BE2C (cell line): ENCODE results near the gene SLC17A8.
A peak's percentile ranks its signal among the peaks of the same experiment; 100 is the strongest.

Source experiments
- DNase-seq: peaks from one replicate; pipeline ENCODE4 v3.0.0-alpha.2; 2020
- H3K27me3 ChIP-seq: fragments of 250-450 bp; sonication (Bioruptor Pico); 2 replicates; pipeline ENCODE4 v1.5.1; 2020; ENCODE audit warnings: mild to moderate bottlenecking
- H3K36me3 ChIP-seq: fragments of 250-450 bp; sonication (Bioruptor Pico); 2 replicates; pipeline ENCODE4 v1.5.1; 2020; ENCODE audit warnings: mild to moderate bottlenecking
- H3K4me1 ChIP-seq: fragments of 250-450 bp; sonication (Bioruptor Pico); 2 replicates; pipeline ENCODE4 v1.5.1; 2020
- H3K4me3 ChIP-seq: 2 replicates; pipeline ENCODE4 v1.5.1; 2011; ENCODE audit warnings: low read depth, low read length
- H3K9me3 ChIP-seq: fragments of 250-450 bp; sonication (Bioruptor Pico); 2 replicates; pipeline ENCODE4 v1.5.1; 2020
- CTCF ChIP-seq: IDR thresholded peaks from 2 replicates; pipeline ENCODE4 v1.5.1; 2012; ENCODE audit warnings: mild to moderate bottlenecking, low read depth, low read length

The SLC17A8 gene

GRCh38 chr12:100345020-100345767, 11.7 kb upstream of the SLC17A8 start:
- no peak for DNase-seq
- no peaks in the 10 kb centered on the region for H3K36me3 ChIP-seq
- no peaks in the 10 kb centered on the region for H3K4me1 ChIP-seq
- H3K4me3 ChIP-seq: no peak overlapping the region
- no peaks in the 10 kb centered on the region for H3K9me3 ChIP-seq
- TF ChIP-seq CTCF: no peak
- no peaks in the 10 kb centered on the region for H3K27me3 ChIP-seq

DNA sequence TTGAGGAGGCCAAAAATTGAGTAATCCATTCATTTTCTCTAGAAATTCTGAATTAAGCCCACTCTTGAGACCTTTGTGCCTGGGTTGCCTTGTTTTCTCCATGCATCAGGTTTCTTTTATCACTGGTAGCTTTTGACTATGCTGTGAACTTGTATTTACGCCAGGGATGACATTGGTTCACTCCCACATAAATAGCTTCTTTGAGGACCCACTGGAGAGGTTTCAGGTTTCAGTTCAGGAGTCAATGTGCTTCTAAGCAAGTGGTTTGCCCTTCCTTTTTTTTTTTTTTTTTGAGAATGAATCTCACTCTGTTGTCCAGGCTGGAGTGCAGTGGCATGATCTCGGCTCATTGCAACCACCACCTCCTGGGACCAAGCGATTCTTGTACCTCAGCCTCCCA, 10.2 kb upstream of the SLC17A8 start:
- DNase-seq: no peak
- Histone ChIP-seq H3K27me3 (no peaks in the 10 kb centered on the region), H3K9me3 (no peaks in the 10 kb centered on the region), H3K4me1 (no peaks in the 10 kb centered on the region), H3K36me3 (no peaks in the 10 kb centered on the region), H3K4me3 (no peak overlapping the region)
- no peak for TF ChIP-seq CTCF

DNA sequence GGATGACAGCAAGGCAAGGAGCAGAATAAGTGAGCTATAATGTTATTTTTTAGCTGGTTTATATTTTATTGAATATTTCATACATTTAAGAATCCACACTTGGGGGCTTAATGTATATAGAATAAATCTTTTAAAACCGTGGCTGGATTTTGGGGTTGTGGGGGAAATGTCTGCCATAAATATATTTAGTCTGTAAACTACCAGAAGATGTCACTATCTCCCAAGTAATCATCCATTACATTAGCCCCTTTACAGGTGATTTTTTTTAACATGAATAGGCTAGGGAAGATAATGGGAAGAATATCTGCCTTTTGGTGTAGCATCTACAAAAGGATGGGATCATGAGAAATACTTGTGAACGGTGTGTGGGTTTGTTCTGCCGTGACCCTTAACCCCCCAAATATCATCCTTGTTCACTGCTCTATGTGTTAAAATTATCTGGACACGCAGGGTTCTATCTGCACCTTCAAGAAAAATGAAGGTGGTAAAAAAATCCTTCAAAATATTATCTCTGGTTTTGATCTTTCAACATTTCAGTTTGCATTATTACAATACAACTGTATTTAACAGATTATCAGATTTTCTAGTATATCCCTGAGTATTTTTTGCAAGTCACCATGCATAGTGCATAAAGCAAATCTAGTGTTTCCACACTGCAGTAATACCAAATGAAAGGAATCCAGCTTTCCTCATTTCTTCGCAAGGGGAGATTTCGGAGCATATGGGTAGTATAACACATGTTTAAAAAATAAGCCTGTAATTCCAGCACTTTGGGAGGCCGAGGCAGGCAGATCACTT, 8.0 kb upstream of the SLC17A8 start:
- DNase-seq: no peak
- TF ChIP-seq CTCF: peak; percentile 37
- H3K4me3 ChIP-seq: no peak overlapping the region

DNA sequence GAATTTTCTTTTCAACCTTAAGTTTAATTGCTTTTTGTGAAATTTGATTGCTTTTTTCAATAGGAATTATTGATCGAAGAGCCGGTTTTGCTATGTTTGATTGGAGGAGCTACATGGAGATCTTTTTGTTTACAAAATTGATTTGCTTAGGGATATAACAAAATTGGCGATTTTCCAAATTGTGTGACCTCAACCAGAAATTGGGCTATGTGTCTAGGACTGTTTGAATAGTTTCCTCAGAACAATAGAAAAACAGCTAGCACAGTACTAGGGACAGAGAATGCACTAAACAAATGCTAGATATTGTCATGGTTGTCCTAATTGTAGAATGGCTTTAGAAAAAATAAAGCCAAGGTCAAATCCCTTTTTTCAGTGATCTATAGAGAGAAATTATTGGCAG, 2.4 kb downstream of the SLC17A8 start:
- no peak overlapping the region for H3K4me3 ChIP-seq
- H3K9me3 ChIP-seq: no peaks in the 10 kb centered on the region
- TF ChIP-seq CTCF: no peak
- no peak for DNase-seq
- H3K4me1 ChIP-seq: no peaks in the 10 kb centered on the region
- H3K27me3 ChIP-seq: no peaks in the 10 kb centered on the region; the same call in 1 of the 2 replicates
- H3K36me3 ChIP-seq: no peaks in the 10 kb centered on the region

More for the DNA sequence above, 8.0 kb upstream of the SLC17A8 start:
- Histone ChIP-seq H3K27me3 (no peaks in the 10 kb centered on the region), H3K9me3 (no peaks in the 10 kb centered on the region), H3K4me1 (no peaks in the 10 kb centered on the region), H3K36me3 (no peaks in the 10 kb centered on the region)

- Histone ChIP-seq H3K36me3 (no peaks in the 10 kb centered on the region), H3K4me1 (no peaks in the 10 kb centered on the region), H3K4me3 (no peak overlapping the region), H3K27me3 (no peaks in the 10 kb centered on the region; the same call in 1 of the 2 replicates), H3K9me3 (no peaks in the 10 kb centered on the region)
- no peak for TF ChIP-seq CTCF
- no peak for DNase-seq
These were observed 2.9 kb downstream of the SLC17A8 start for GRCh38 chr12:100359822-100360221.

DNA sequence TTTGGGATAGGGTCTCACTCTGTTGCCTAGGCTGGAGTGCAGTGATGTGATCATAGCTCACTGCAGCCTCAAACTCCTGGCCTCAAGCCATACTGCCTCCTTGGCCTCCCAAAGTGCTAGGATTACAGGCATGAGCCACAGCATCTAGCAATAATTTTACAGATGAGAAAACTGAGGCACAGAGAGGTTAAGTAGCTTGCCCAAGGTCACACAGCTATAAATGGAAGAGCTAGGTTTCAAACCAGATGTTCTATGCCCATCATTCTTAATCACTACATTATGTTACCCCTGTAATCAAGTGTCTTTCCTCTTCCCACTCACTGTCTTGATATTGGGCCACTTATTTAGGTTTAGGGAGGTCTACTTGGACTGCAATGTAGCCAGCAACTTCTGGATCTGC, 3.6 kb downstream of the SLC17A8 start:
- Histone ChIP-seq H3K9me3 (no peaks in the 10 kb centered on the region), H3K4me1 (no peaks in the 10 kb centered on the region), H3K4me3 (no peak overlapping the region), H3K27me3 (no peaks in the 10 kb centered on the region; the same call in 1 of the 2 replicates), H3K36me3 (no peaks in the 10 kb centered on the region)
- TF ChIP-seq CTCF: no peak
- no peak for DNase-seq
